GM18870 (cell line): ENCODE results near the gene NOP10.

ENCODE experiments used
- ATAC-seq: cut with Tn5 transposase; IDR thresholded peaks from one replicate; pipeline ENCODE4 v1.9.1; 2021; ENCODE audit warnings: moderate library complexity; ENCODE audit not compliant: unreplicated experiment

Gene NOP10

DNA sequence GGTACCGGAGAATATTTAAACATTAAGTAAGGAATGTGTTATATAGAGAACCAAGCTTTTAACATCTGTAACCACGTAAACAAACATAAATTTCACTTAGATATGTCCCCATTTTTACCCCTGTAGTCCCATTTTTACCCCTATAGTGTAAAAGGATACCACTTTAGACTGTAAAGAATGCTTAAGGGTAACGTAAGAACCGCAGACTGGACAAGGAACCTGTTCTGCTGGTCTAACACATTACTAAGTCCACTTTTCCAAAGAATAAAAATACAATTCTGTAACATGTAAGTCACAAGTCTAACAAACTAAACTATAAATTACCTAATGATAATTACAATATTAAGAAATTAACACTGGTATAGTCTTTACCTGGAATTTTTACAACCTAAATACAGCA is 8.3 kb downstream of the NOP10 start:
- ATAC-seq: no peak

DNA sequence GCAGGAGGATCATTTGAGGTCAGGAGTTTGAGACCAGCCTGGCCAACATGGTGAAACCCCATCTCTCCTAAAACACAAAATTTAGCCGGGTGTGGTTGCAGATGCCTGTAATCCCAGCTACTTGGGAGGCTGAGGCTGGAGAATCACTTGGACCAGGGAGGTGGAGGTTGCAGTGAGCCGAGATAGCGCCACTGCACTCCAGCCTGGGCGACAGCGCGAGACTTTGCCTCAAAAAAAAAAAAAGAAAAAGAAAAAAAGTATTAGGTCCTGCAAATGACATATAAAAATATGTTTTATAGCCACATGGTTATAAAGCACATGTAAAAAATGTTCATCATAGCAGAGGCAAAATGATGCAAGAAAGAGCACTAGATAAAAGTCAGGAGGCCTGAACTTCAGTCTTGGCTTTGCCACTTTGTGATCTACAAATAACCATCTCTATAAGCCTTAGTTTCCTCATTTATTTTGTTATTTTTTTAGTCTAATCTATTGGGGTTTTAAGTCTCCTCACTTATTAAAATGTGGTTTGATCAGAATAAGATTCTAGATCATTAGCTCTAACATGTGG is 10.3 kb downstream of the NOP10 start:
- no peak for ATAC-seq

DNA sequence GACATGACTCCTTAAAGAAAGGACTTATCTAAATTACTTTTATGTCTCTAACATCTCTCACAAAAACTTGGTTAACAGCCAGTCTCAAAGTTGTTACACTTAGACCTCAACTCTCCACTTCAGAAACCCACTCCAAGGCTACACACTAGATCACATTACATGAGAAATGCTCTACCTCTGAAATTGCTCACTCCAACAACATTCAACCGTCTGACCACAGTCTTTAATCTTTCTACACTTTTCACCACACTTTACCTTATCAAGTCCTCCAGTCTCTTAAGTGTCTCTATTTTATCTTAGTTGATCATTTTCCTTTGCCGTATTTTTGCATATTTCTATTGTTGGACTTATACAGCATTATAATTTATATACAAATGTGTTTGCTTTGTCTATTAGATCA is 11.1 kb downstream of the NOP10 start:
- no peak for ATAC-seq

DNA sequence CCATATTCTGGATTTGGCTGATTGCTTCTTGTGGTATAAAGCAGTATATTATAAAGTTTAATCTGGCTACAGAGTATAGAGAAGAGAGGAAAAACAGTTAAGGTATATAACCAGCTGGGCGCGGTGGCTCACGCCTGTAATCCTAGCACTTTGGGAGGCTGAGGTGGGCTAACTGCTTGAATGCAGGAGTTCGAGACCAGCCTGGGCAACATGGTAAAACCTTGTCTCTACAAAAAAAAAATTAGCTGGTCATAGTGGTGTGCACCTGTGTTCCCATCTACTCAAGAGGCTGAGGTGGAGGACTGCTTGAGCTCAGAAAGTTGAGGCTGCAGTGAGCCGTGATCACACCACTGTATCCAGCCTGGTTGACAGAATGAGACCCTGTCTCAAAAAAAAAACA is 12.7 kb downstream of the NOP10 start:
- no peak for ATAC-seq

DNA sequence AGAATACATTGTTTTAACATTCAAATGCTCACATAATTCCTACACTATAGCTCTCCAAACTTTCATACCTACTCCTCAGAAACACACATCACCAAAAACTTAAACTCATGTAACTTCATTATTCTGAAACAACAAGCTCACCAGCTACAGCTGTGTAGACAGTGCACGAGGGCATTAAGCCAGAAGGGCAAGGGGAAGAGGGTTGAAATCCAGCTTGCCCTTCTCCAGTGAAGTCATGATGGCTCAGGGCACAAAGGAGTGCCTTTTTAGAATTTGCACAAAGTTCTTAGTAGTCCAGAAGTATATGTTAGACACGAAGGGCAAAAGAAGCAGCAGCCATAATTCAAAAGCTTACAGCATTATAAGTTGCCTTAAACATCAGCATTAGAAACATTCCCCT is 13.9 kb downstream of the NOP10 start:
- no peak for ATAC-seq

DNA sequence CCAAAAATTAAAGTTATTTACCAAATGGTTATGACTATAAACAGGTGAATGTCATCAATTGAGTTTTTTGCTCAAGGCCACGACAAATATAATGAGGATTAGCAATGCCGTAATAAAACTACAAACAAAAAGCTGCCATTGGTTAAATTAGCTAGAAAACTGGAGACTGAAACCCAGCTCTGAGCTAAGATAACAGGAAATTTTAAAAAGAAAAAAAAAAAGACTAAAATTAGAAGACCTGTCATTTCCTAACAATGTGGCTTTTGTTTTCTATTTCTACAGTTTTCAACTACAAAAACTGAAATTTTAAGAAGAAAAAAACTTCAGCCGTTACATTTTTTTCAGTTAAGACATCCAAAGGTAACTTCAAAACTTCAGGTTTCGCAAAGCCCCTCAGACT is 15.0 kb downstream of the NOP10 start:
- no peak for ATAC-seq

DNA sequence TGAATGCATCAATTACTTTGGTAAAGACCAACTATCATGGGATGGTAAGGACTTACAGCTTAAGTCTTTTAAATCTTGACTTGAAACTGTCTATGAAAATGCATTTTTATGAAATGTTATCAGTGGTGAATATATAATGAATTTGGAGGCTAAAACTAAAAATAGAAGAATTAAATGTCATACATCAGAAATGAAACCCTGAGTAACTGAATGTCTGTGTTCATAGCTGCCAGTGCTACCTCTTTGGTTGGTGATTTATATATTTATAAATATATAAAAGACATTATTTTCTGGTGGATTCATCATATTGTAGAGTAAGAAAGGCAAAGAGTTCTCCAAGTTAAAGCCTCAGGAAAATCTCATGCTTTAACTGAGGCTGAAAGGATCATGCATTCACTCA is 17.6 kb downstream of the NOP10 start:
- ATAC-seq: no peak

DNA sequence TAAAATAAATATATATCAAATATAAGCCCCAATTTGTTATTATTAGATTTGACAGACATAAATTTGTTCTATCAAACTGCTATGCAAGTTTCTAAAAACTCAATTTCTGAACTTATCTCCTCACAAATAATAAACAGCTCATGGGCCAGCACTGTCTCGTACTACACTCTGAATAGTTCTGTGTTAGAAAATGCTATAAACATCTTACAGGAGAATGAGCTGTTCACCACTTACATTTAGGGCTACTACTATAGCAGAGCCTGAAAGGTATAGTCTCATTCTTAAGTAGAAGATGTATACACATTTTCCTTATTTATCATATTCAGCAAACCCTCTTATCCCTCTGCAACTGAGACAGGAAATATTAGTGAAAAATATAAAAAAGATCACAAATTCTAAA is 18.0 kb downstream of the NOP10 start:
- ATAC-seq: no peak

DNA sequence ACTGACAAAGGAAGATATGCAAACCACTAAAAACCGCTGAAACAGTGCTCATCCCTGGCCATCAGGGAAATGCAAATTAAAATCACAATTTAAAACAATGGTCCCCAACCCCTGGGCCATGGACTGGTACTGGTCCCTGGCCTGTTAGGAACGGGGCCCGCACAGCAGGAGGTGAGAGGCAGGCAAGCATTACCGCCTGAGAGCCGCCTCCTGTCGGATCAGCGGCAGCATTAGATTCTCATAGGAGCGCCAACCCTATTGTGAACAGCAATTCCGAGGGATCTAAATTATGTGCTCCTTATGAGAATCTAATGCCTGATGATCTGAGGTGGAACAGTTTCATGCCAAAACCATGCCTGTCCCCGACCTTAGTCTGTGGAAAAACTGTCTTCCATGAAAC is 19.7 kb downstream of the NOP10 start:
- ATAC-seq: no peak

DNA sequence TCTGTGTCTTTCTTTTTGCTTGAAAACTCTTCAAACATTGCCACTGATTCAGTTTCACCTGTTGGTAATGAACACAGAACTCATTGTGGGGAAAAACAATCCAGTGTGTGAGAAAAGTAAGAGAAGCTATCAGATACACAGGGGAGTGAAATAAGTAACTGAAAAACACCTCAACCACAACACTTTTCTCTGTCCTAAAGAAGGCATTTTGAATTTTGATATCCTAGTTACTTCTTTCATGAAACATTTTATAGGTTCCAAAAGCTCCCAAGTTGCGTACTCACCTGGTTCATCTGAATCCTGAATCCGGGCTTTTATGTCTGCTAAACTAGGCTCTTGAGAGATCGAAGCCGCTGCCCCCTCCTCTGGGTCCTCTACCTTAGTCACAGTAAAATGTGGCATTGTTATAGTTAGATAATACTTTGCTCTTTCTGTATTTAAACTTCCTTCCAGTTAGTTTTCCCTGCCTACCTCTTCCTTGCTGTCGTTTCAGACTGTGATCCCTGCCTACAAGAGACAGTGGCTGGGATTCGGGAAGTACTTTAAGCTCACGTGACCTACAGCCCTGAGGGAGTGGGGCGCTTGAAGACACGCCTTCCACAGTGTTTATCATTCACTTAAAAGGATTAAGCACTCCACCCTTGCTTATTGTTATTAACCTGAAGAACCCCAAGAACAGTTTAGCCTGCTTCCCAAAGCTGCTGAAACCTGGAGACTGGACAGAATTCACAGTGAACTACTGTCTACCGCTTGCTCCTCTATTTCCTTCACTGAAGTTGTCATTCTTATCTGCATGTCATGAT is 24.5 kb downstream of the NOP10 start:
- peak; percentile 60 for ATAC-seq

DNA sequence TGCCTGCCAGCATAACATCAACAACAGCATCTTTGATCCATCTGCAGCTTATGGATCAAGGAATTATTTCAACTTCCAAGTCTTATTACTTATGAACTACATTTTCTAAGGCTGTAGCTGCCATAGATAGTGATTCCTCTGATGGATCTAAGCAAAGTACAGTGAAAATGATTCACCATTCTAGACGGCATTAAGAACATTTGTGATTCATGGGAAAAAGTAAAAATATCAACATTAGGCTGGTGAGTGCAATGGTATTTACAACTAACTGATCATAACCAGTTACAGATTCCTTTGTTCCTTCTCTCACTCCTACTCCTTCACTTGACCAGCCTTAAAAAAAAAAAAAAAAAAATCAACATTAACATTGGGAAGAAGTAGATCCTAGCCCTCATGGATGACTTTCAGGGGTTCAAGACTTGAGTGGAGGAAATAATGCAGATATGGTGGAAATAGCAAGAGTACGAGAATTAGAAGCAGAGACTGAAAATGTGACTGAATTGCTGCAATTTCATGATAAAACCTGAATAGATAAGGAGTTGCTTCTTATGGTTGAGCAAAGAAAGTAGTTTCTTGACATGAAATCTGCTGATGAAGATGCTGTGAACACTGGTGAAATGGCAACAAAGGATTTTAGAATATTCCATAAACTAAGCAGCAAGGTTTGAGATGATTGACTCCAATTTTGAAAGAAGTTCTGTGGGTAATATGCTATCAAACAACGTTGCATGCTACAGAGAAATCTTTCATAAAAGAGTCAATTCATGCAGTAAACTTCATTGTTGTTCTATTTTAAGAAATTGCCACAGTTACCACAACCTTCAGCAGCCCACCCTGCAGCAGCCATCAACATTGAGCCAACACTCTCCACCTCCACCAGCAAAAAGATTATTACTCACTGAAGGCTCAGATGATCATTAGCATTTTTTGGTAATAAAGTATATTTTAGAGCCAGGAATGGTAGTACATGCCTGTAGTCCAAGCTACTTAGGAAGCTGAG is 28.1 kb downstream of the NOP10 start:
- ATAC-seq: no peak

DNA sequence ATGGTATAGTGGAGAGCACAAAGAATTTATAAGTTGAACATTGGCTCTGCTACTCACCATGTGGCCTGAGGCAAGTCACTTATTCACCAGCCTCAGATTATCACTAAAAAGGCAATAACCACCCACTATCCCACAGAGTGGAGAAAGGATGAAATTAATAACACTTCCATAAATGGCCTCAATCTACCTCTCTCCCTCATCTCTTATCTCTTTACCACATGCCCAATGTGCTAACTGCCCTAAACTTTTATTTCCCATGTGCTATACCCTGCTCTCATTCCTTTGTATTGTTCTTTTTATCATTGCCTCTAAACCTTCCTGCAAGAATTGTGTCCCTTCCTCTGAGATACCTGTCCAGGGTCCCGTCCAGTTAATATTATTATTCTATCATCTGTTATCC is 31.4 kb downstream of the NOP10 start:
- ATAC-seq: no peak

DNA sequence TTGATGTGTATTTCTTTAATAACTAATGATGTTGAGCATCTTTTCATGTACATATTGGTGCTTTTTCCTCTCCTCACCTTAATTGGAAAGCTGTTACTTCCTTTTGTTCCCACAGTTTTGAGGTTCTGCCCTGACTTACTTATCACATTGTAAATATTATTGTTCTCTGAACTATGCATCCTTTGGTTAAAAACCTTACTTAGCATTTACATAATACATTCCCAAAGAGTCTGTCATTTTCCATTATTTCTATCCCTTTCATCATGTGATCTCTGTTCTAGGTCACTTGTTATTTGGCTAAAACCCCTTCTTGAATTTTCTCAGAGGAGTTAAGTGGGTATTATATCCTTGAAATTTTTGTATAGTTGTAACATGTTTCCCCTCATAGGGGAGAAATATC is 38.3 kb downstream of the NOP10 start:
- ATAC-seq: no peak

- ATAC-seq: no peak
These were observed 41.9 kb downstream of the NOP10 start for GRCh38 chr15:34301058-34301457.

- ATAC-seq: no peak
These were observed 45.9 kb downstream of the NOP10 start for GRCh38 chr15:34297059-34297458.

- no peak for ATAC-seq
These were observed 50.3 kb downstream of the NOP10 start for GRCh38 chr15:34292621-34293020.
